ENCODE data around the gene DHX58. TPM values are rescaled to one million over a fixed set of nuclear protein-coding genes. Genes with fewer than 3 reads are reported as not detected.

The DHX58 gene
- total RNA-seq, 4 donors from 2014 or later: 3.9 to 10.4 (median 8.9) TPM

- H3K27ac ChIP-seq: no peak overlapping the region
- WGBS, 2 donors: 58 to 69% methylated on average over 5 to 6 of the region's 8 CpGs
- no peaks in the 10 kb centered on the region for H3K9me3 ChIP-seq
- H3K27me3 ChIP-seq: peaks cover 0 to 47% (median 5%) of the 10 kb centered on the region in 4 donors
- DNase-seq: no peak
- TF ChIP-seq, protein P1, sequence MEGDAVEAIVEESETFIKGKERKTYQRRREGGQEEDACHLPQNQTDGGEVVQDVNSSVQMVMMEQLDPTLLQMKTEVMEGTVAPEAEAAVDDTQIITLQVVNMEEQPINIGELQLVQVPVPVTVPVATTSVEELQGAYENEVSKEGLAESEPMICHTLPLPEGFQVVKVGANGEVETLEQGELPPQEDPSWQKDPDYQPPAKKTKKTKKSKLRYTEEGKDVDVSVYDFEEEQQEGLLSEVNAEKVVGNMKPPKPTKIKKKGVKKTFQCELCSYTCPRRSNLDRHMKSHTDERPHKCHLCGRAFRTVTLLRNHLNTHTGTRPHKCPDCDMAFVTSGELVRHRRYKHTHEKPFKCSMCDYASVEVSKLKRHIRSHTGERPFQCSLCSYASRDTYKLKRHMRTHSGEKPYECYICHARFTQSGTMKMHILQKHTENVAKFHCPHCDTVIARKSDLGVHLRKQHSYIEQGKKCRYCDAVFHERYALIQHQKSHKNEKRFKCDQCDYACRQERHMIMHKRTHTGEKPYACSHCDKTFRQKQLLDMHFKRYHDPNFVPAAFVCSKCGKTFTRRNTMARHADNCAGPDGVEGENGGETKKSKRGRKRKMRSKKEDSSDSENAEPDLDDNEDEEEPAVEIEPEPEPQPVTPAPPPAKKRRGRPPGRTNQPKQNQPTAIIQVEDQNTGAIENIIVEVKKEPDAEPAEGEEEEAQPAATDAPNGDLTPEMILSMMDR (IDR thresholded peaks at IDR 0.05): no peak
- no peak for TF ChIP-seq POLR2A (IDR thresholded peaks at IDR 0.05)
- no peak overlapping the region for H3K4me3 ChIP-seq
- intact Hi-C loops (cut with DNase I): no loop called here
- peaks cover 7 to 17% (median 12%) of the 10 kb centered on the region in 3 donors for H3K4me1 ChIP-seq
- no peaks in the 10 kb centered on the region for H3K36me3 ChIP-seq
Measured at GRCh38 chr17:42096360-42097111, 16.0 kb downstream of the DHX58 start.

DNA sequence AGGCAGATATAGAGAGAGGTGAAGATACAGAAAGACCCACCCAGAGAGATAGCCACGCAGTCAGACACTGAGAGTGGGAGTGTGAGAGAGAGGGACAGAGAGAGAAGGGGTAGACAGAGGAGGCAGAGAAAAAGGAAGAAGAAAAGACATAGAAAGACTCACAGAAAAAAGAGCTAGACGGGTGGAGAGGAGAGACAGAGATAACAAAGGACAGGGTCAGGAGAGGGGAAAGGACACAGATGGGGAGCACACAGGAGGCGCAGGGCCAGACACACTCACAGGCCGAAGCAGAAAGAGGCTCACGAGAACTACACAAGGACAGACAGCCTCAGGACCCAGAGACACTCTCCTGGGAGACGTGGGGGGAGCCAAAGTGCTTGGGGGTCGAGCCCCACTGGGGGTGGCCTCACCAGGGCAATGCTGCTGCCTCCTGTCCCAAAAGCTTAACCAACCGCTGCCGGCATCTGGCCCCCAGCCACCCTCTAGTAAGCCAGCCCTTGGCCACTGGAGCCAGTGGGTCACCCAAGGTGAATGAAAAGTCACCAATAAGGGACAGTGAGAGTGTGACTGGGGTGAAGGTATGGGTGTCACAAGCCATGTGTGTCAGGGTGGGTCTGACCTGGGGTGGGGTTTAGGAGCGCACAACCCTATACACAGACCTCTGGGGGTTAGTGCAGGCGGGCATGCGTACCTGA lies 18.0 kb downstream of the DHX58 start:
- WGBS, 2 donors: 79 to 88% methylated on average over 11 of the region's 12 CpGs
- peaks cover 7 to 16% (median 12%) of the 10 kb centered on the region in 3 donors for H3K4me1 ChIP-seq
- intact Hi-C loops (cut with DNase I): no loop called here
- no peak for DNase-seq
- TF ChIP-seq POLR2A (IDR thresholded peaks at IDR 0.05): no peak
- TF ChIP-seq, protein P1 (IDR thresholded peaks at IDR 0.05): no peak
- no peak overlapping the region for H3K4me3 ChIP-seq
- peaks cover 0 to 50% (median 5%) of the 10 kb centered on the region in 4 donors for H3K27me3 ChIP-seq
- no peaks in the 10 kb centered on the region for H3K36me3 ChIP-seq
- H3K27ac ChIP-seq: no peak overlapping the region
- H3K9me3 ChIP-seq: no peaks in the 10 kb centered on the region

DNA sequence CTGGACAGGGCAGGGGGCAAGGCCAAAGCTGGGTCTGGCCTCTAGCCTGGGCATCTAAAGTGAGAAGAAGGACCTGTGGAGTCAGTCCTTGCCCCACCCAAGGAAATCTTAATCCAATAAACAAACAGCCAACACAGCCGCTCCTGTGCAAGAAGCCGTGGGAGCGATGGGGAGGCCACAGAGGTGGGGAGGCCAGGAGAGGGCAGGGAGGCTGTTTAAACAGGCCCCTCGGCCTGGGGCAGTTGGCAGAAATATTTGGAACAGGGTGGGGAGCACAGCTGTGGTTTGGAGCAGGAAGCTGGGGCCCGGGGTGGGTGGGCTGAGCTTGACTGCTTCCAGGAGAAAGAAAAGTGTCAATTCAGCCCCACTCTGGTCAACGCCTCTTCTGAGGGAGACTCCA lies 19.6 kb downstream of the DHX58 start:
- no peak for DNase-seq
- Histone ChIP-seq H3K4me3 (no peak overlapping the region), H3K27me3 (peaks cover 0 to 56% (median 4%) of the 10 kb centered on the region in 4 donors), H3K4me1 (peaks cover 5 to 8% (median 6%) of the 10 kb centered on the region in 3 donors), H3K9me3 (no peaks in the 10 kb centered on the region), H3K36me3 (no peaks in the 10 kb centered on the region), H3K27ac (no peak overlapping the region)
- WGBS, 2 donors: 73% methylated on average over 5 of the region's 6 CpGs; no CpG with 5 or more reads in 1 of the 2 donors
- intact Hi-C loops (cut with DNase I): no loop called here
- TF ChIP-seq, protein P1 (IDR thresholded peaks at IDR 0.05): no peak
- TF ChIP-seq POLR2A (IDR thresholded peaks at IDR 0.05): no peak

- Histone ChIP-seq H3K4me3 (no peak overlapping the region), H3K27ac (no peak overlapping the region), H3K4me1 (no peaks in the 10 kb centered on the region), H3K9me3 (no peaks in the 10 kb centered on the region), H3K36me3 (no peaks in the 10 kb centered on the region), H3K27me3 (peaks cover 0 to 42% (median 0%) of the 10 kb centered on the region in 4 donors)
- WGBS, 2 donors: 83 to 84% methylated on average over 6 to 8 of the region's 8 CpGs
- DNase-seq: no peak
- intact Hi-C loops (cut with DNase I): no loop called here
- TF ChIP-seq, protein P1 (IDR thresholded peaks at IDR 0.05): no peak
- no peak for TF ChIP-seq POLR2A (IDR thresholded peaks at IDR 0.05)
Measured at GRCh38 chr17:42090964-42091790, 21.3 kb downstream of the DHX58 start.

Measured in esophagus squamous epithelium (tissue), 5 donors.